Measurements from ENCODE around the gene SFSWAP. TPM values are rescaled to one million over a fixed set of nuclear protein-coding genes. Genes with fewer than 3 reads are reported as not detected.
"Not testable (repeated sequence)": the region's sequence is repeated elsewhere in the genome, so short reads cannot be mapped to it uniquely, and the experiment has no call there.

The SFSWAP gene
- total RNA-seq, 1 experiment from 2014 or later = 27.4 TPM

DNA sequence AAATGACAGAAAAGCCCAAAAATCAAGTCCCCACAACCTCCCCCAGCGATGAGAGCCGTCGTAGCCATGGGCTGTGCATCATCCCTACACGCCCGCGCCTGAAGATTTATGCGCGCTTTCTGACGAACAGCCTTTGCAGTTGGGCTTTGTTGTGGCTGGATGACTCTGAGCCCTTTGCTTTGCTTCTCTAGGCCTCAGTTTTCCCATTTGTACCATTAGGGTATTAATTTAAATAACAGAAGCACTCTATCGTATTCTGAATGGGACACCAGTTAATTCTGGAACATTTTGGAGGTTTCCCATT is 24.2 kb downstream of the SFSWAP start:
- no peak for DNase-seq (ENCODE audit: low read depth)

GRCh38 chr12:131735476-131736445 is 24.9 kb downstream of the SFSWAP start:
- DNase-seq (ENCODE audit: low read depth) = no peak

DNA sequence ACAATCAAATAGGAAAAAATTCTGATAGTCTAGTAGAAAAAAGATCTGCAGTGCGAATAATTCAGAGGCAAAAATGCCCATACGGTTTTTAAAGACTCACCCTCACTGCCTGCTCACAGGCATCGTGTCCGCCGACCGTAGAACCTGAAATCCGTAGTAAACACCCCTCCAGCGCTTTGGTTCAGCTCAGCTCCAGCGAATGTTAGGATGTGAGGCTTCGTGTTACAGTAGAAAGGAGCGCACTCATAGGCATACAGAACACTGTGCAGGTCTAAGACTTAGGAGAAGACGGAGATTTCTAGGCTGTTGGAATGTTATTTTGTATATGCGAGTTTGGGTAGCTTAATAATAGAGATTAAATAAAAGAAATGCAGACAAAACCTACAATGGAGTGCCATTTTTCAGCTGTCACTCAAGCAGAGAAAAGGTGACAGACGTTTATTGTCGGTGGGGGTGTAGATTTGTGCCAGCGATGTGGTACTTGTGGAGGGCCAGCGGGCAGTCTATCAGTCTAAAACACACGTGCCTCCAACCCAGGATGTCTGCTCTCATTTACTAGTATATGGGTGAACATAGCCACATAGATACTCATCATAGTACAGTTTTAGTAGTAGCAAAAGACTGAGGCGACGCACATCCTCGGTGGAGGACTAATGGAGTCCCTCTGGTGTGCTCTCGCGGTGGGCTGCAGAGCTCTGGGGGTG is 25.7 kb downstream of the SFSWAP start:
- no peak for DNase-seq (ENCODE audit: low read depth)

DNA sequence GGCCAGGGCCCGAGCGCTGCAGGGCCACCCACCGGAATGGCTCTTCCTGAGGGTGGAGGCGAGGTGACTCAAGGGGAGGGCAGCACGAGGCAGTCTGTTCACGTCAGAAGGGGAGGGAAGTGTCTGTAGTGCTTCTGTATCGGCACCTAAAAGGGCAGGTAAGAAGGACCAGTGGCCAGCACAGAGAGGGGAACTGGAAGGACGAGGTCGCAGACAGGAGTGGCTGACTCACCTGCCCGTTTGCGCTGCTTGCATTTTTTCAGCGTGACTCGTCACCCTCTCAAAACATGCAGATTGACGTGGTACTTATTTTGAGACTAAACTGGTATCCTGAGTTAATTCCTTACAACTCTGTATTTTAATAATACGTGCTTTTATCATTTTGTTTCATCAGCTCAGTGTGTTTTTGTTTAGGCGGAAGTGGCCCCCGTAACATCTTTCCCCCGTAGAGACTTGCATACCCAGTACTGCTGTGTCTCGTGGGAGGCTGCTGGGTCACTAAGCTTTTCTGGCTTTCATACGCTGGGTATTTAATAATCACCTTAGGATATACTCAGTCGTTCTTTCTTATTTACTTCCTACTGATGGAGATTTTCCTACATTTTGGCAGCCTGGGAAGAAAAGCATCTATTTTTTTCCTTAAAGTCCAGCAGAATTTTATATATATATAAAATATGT is 26.4 kb downstream of the SFSWAP start:
- peak; percentile 55 for DNase-seq (ENCODE audit: low read depth)

DNA sequence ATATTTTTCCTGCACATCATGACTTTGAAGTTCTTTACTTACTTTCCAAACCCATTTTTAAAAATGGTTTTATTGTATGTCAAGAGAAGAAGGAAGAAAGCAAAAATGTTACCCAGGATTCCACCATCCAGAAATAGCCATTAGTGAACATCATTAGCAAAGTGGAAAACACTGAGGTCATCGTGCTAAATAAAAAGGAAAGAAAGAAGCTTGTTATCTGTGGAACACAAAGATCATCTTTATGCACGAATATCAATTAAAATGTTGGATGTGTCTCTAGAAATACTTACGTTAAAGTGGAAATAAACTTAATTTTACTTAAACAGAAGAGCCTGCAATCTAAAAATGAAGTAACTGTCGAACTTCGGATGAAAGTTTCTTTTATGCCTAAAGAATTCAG is 27.3 kb downstream of the SFSWAP start:
- no peak for DNase-seq (ENCODE audit: low read depth)

- DNase-seq (ENCODE audit: low read depth) = no peak
Observed at GRCh38 chr12:131740626-131741025, 29.7 kb downstream of the SFSWAP start.

DNA sequence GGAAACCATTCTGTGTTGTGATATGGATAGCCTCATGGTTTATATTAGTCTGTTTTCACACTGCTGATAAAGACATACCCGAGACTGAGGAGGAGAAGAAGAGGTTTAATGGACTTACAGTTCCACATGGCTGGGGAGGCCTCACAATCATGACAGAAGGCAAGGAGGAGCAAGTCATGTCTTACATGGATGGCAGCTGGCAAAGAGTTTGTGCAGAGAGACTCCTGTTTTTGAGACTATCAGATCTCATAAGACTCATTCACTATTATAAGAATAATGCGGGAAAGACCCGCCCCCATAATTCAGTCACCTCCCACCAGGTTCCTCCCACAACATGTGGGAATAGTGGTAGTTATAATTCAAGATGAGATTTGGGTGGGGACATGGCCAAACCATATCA is 31.9 kb downstream of the SFSWAP start:
- not testable (repeated sequence) for DNase-seq (ENCODE audit: low read depth)

DNA sequence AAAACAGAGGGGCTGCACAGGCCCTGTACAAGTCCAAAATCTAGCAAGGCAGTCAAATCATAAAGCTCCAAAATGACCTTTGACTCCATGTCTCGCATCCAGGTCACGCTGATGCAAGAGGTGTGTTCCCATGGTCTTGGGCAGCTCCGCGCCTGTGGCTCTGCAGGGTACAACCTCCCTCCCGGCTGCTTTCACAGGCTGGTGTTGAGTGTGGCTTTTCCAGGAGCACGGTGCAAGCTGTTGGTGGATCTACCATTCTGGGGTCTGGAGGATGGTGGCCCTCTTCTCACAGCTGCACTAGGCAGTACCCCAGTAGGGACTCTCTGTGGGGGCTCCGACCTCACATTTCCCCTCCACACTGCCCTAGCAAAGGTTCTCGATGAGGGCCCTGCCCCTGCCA is 32.5 kb downstream of the SFSWAP start:
- not testable (repeated sequence) for DNase-seq (ENCODE audit: low read depth)

DNA sequence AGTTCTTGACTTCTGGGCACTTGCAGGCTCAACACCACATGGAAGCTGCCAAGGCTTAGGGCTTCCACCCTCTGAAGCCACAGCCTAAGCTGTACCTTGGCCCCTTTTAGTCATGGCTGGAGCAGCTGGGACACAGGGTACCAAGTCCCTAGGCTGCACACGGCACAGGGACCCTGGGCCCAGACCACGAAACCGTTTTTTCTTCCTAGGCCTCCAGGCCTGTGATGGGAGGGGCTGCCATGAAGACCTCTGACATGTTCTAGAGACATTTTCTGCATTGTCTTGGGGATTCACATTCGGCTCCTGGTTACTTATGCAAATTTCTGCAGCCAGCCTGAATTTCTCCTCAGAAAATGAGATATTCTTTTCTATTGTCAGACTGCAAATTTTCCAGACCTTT is 33.0 kb downstream of the SFSWAP start:
- not testable (repeated sequence) for DNase-seq (ENCODE audit: low read depth)

DNA sequence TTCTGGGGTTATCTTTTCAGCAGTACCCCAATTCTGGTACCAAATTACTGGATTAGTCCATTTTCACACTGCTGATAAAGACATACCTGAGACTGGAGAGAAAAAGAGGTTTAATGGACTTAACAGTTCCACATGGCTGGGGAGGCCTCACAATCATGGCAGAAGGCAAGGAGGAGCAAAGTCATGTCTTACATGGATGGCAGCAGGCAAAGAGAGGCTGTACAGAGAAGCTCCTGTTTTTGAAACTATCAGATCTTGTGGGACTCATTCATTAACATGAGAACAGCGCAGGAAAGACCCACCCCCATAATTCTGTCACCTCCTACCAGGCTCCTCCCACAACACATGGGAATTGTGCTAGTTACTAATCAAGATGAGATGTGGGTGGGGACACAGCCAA is 33.8 kb downstream of the SFSWAP start:
- DNase-seq (ENCODE audit: low read depth) = not testable (repeated sequence)

- DNase-seq (ENCODE audit: low read depth) = no peak
Observed at GRCh38 chr12:131745706-131746105, 34.8 kb downstream of the SFSWAP start.

DNA sequence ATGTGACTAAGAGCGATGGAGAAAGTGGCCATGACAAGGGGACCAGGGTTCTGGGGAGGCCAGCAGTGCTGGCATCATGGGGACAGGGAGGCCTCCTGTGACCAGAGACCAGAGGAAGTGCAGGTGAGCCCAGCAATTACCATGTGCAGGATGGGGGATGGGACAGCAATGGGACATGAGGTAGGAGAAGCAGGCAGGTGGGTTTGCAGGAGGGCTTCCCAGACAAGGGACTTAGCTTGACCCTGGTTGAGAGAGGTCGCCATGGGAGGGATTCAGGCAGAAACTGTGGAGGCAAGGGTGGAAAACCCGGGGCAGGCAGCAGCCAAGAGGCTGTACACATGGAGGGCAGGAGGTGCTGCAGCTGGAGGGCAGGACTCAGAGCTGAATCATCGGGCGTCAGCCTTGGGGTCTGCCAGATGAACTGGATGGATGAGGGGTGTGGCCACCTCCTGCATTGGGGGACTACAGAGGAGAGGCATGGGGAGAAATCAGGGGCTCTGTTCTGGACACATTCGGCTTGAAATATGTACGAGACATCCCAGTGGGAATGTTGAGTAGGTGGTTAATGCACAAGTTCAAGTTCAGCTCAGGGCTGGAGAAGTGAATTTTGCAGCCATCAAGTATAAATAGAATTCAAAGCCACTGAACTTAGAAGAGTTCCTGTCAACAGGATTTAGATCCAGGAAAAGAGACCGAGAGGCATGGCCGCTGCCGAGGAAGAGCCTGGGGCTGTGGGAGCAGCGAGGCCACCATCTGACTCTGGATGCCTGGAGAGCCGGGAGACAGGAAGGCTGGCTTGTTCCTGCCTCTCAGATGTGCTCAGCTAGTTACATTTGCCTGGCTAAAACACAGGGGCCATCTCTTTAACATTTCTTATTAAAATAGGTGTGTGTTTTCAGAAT is 36.6 kb downstream of the SFSWAP start:
- no peak for DNase-seq (ENCODE audit: low read depth)

DNA sequence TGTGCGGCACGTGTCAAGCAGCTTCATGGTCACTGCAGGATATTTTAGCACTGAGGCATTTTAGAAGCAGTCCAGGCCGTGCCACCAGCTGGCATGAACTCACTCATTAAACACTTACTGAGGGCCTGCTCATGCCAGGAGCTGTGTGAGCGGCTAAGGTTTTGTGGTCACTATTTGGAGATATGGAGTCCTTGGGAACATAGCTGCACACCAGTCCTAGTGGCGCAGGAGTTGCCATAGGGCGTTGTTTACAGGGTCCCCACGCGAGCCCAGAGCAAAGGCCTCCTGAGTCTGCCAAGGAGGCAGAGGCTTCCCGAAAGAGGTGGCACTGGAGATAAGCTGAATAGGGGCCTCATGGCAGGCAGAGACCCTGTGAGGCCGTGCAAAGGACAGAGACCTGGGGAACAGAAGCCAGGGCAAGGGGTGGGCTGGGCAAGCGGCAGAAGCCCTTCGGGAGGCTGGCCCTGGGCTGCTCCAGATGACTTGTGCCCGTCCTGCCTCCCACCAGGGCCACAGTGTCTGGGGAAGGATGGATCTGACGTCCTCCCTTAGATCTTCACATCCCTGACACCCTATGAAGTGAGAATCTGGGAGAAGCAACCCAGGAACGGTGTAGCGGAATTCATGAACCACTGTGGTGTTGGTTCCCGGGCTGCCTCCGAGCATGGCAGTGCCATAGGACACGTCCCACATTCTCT is 38.9 kb downstream of the SFSWAP start:
- no peak for DNase-seq (ENCODE audit: low read depth)

DNA sequence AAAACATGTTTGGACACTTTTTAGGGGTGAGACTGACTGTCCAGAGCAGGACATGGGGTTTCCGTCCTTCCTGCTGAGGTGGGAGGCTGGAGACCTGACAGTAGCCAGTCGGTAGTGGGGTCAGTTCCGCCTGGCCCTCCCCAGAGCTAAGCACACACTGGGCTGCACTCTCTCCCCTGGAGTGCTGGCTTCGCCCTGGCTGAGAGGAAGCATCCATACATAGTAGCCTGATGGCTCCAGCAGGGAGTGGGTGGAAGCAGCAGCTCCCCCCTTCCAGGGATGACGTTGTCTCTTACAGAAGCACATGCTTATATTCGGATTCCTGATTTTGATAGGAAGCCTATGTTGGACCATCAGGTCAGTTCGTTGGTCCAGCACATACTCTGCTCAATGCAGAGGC is 40.4 kb downstream of the SFSWAP start:
- DNase-seq (ENCODE audit: low read depth) = no peak

- DNase-seq (ENCODE audit: low read depth) = no peak
Observed at GRCh38 chr12:131752451-131752850, 41.6 kb downstream of the SFSWAP start.

DNA sequence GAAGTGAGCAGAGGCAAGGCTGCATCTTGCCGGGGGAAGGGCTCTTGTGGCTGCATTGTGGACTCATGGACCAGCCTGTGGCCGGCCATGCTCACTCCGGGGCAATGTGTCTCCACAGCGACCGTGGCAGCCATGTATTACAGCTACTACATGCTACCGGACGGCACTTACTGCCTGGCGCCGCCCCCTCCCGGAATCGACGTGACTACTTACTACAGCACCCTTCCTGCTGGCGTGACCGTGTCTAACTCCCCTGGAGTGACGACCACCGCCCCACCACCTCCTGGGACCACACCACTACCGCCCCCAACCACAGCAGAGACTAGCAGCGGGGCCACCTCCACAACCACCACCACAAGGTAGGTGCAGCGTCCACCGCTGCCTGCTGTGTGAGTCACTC is 42.1 kb downstream of the SFSWAP start:
- no peak for DNase-seq (ENCODE audit: low read depth)

GRCh38 chr12:131753757-131754156 is 42.9 kb downstream of the SFSWAP start:
- no peak for DNase-seq (ENCODE audit: low read depth)

- no peak for DNase-seq (ENCODE audit: low read depth)
Observed at GRCh38 chr12:131754184-131754583, 43.3 kb downstream of the SFSWAP start.

GRCh38 chr12:131755305-131756113 is 44.6 kb downstream of the SFSWAP start:
- peak; percentile 20 for DNase-seq (ENCODE audit: low read depth)

DNA sequence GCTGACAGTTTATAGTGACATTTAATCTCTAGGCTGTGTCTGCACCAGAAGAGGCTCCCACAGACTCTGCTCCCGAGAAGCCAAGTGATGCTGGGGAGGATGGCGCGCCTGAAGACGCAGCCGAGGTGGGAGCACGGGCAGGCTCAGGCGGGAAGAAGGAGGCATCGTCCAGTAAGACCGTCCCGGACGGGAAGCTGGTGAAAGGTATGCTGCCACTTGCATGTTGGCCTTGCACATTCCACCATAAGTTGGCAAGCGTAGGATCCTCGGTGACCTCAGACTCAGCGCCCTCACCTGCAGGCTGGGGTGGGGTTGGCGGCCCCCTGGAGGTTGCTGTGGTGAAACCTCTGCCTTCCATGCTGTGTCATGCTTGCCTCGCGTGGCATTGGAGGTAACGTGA is 45.6 kb downstream of the SFSWAP start:
- no peak for DNase-seq (ENCODE audit: low read depth)

Measured in LHCN-M2 (cell line).